Mammary epithelial cell (primary cell): ENCODE measurements around the gene CLIC3.

Experiments
- CTCF ChIP-seq, 2 donors: IDR thresholded peaks in 1 of 2; conservative IDR thresholded peaks in 1 of 2; 2 replicates each; pipeline ENCODE4 v1.5.1; 2011 to 2012; ENCODE audit warnings: inconsistent platforms in 2 of 2, low read length in 2 of 2, mild to moderate bottlenecking in 2 of 2, control low read depth in 1 of 2, low read depth in 1 of 2; ENCODE audit not compliant: insufficient read depth in 1 of 2; ENCODE audit errors: extremely low read depth in 1 of 2
- EZH2 ChIP-seq: IDR thresholded peaks from 2 replicates; pipeline ENCODE4 v1.6.1; 2012; ENCODE audit warnings: low read length, inconsistent platforms, borderline replicate concordance

- no peak for TF ChIP-seq CTCF (conservative IDR thresholded peaks at IDR 0.05 in 1 of 2, IDR thresholded peaks at IDR 0.05 in 1 of 2; ENCODE audit: extremely low read depth in 1 of 2, insufficient read depth in 1 of 2, low read depth in 1 of 2, low read length in 2 of 2)
- no peak for TF ChIP-seq EZH2
These were observed 44.6 kb downstream of the CLIC3 start, which contains the start of gene LCN12 for GRCh38 chr9:136951541-136952320.
